GM12878 (cell line): ENCODE results near the gene WSCD2.

ENCODE experiments used
- CTCF ChIP-seq, 3 experiments: IDR thresholded peaks in 2 of 3; conservative IDR thresholded peaks in 1 of 3; 2 replicates each; pipeline ENCODE4 v1.5.1; 2011; ENCODE audit warnings: low read depth in 3 of 3, low read length in 3 of 3, mild to moderate bottlenecking in 3 of 3, control low read depth in 2 of 3, moderate library complexity in 2 of 3, inconsistent platforms in 1 of 3, mixed read lengths in 1 of 3; ENCODE audit not compliant: control insufficient read depth in 2 of 3, insufficient read depth in 1 of 3; ENCODE audit errors: extremely low read depth in 1 of 3
- POLR2AphosphoS2 ChIP-seq: IDR thresholded peaks from 2 replicates; pipeline ENCODE4 v1.6.1; 2011; ENCODE audit warnings: low read depth, mild to moderate bottlenecking, low read length, improper control_type of control experiment, moderate library complexity
- ZZZ3 ChIP-seq: IDR thresholded peaks from 2 replicates; pipeline ENCODE4 v1.6.1; 2011; ENCODE audit warnings: low read depth; ENCODE audit not compliant: control insufficient read depth, insufficient read length

- TF ChIP-seq ZZZ3 = no peak
- no peak for TF ChIP-seq CTCF (IDR thresholded peaks at IDR 0.05 in 2 of 3, conservative IDR thresholded peaks at IDR 0.05 in 1 of 3; ENCODE audit: control insufficient read depth in 2 of 3, extremely low read depth in 1 of 3, insufficient read depth in 1 of 3, low read depth in 3 of 3, low read length in 3 of 3)
- TF ChIP-seq POLR2AphosphoS2 = no peak
Measured at GRCh38 chr12:108135627-108136026, 6.5 kb downstream of the WSCD2 start.
